Activated CD4-positive, alpha-beta T cell treated with anti-CD3 and anti-CD28 coated beads, Interleukin-2, amount 50 U/mL, for 24 hours (primary cell): ENCODE results near the gene FTCD.
"Not testable (repeated sequence)": the region's sequence is repeated elsewhere in the genome, so short reads cannot be mapped to it uniquely, and the experiment has no call there.

Experiments
- DNase-seq, 2 donors: peaks; one replicate each; pipeline ENCODE4 v3.0.0-alpha.2; 2020; ENCODE audit warnings: low read depth in 1 of 2, low spot score in 1 of 2

Gene FTCD

DNA sequence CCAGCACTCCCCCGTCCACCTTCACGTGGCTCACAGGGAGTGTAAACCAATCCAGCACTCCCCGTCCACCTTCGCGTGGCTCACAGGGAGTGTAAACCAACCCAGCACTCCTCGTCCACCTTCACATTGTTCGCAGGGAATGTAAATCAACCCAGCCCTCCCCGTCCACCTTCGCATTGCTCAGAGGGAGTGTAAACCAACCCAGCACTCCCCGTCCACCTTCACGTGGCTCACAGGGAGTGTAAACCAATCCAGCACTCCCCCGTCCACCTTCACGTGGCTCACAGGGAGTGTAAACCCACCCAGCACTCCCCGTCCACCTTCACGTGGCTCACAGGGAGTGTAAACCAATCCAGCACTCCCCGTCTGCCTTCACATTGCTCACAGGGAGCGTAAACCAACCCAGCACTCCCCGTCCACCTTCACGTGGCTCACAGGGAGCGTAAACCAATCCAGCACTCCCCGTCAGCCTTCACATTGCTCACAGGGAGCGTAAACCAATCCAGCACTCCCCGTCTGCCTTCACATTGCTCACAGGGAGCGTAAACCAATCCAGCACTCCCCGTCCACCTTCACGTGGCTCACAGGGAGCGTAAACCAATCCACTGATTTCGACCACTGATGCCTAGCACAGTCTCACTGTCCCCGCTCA is 14.9 kb downstream of the FTCD start:
- DNase-seq = not testable (repeated sequence)

DNA sequence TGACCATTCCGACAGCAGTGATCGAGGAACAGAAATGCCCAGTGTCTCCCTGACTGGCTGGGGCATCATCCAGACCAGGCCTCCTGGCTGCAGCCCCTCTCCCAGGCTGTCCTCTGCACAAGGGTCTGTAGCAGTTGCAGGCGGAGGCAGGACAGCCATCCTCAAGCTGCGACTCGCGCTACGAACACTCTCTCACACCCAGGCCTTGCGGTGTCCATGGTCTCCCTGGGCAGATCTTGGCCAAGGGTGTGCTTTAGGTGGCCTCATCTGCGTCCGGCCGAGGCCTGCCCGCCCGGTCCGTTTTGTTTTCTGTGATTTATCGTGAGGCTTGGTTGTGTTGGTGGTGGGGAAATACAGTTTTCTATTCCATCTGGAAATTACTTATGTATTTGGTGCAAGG is 15.7 kb downstream of the FTCD start:
- no peak for DNase-seq

DNA sequence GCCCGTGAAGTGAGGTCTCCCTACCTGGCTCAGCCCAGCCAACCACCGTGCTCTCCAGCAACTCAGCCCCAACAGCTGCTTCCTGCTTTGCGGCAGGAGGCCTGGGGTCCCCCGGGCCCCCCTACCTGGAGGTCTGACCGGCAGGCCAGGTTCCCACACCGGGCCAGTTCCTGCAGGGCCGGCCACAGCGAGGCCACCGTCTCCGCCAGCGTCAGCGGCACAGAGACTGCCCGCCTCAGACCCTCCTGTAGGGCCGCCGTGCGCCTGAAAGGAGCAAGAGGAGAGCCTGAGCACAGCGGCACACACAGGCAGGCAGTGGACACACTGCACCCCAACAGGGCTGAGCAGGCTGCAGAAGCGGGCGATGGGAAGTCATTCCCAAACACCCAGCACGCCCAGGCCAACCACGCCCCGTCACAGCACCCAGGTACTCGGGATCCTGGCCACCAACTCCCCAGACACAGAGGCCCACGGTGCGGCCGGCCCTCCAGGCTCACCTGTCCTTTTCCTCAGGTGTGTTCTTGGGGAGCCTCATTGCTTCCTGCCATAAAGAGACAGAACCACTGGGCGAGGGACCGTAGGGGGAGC is 16.9 kb downstream of the FTCD start:
- DNase-seq = no peak

DNA sequence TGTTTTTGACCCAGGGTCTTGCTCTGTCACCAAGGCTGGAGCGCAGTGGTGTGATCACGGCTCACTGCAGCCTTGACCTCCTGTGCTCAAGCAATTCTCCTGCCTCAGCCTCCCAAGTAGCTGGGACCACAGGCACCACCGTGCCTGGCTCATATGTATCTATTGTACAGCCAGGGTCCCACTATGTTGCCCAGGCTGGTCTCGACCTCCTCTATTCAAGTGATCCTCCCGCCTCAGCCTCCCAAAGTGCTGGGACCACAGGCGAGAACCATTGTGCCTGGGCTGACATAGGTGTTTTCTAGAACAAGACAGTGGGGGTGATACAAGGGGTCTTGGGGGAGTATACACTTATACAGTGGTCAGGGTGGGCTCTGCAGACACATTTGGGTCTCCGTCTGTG is 17.5 kb downstream of the FTCD start:
- no peak for DNase-seq

DNA sequence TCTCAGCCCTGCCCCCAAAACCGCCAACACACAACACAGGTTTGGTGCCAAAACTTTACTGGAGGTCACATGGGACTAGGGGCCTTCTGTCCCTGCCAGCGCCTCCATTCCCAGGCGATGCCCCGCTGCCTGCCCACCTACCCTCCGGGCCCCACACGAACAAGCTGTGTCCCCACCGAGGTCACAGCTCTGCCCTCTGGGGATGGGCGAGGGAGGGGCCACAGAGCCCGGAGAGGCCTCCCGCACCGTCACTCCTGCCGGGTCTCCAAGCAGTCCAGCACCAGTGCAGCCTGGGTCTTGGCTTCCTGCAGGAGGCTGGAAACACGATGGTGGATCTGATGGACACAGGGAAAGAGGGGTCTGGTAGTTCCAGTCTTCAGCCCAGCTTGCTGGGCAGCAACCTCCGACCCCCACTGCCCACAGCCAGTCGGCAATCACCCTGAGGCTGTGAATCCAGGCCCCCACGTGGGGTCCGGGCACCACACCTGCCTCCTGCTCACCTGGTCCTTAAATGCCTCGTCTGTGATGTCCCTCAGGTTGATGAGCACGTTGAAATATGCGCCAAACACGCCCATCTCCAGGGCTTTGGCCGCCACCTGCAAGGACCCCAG is 18.5 kb downstream of the FTCD start:
- no peak for DNase-seq

DNA sequence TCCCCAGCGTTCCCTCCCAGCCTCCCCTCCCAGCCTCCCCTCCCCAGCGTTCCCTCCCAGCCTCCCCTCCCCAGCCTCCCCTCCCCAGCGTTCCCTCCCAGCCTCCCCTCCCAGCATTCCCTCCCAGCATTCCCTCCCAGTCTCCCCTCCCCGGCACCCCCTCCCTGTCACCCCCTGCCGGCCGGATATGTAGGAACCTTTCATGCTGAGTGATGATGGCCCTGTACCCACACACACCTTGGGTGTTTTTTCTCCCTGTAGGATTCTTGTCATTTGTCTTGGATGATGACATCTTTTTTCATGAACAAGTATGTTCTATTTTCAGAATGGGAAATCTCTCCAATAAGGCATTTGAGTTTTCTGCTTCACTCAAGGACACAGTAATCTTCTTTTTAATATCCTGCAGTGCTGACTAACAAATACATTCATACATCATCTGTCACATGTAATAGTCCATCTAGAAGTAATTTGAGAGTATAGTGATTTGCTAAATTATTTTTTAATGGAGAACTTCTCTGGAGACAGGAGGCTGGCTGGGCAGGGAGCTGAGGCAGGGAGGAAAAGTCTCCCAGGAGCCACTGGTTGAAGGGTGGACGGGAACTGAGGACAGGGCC is 19.5 kb downstream of the FTCD start:
- no peak for DNase-seq

DNA sequence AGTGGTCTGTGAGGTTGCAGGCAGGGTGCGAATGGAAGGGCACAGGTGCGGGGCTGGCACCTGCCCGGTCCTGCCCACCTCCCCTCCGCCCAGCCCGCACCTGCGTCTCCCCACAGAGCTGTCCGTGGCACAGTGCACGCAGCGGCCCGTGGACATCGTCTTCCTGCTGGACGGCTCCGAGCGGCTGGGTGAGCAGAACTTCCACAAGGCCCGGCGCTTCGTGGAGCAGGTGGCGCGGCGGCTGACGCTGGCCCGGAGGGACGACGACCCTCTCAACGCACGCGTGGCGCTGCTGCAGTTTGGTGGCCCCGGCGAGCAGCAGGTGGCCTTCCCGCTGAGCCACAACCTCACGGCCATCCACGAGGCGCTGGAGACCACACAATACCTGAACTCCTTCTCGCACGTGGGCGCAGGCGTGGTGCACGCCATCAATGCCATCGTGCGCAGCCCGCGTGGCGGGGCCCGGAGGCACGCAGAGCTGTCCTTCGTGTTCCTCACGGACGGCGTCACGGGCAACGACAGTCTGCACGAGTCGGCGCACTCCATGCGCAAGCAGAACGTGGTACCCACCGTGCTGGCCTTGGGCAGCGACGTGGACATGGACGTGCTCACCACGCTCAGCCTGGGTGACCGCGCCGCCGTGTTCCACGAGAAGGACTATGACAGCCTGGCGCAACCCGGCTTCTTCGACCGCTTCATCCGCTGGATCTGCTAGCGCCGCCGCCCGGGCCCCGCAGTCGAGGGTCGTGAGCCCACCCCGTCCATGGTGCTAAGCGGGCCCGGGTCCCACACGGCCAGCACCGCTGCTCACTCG is 23.3 kb downstream of the FTCD start:
- DNase-seq = no peak

DNA sequence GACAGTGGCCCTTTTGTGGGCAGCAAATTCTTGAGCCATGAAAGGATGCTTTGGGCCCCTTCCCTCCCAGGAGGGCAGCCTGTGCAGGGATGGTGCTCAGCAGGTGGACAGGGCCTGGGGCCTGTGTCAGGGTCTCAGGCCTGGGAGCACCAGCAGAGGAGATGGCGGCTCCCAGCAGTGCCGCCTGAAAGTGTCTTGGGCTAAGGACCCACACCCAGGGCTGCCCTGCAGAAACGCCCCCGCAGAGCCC is 23.9 kb downstream of the FTCD start:
- no peak for DNase-seq

DNA sequence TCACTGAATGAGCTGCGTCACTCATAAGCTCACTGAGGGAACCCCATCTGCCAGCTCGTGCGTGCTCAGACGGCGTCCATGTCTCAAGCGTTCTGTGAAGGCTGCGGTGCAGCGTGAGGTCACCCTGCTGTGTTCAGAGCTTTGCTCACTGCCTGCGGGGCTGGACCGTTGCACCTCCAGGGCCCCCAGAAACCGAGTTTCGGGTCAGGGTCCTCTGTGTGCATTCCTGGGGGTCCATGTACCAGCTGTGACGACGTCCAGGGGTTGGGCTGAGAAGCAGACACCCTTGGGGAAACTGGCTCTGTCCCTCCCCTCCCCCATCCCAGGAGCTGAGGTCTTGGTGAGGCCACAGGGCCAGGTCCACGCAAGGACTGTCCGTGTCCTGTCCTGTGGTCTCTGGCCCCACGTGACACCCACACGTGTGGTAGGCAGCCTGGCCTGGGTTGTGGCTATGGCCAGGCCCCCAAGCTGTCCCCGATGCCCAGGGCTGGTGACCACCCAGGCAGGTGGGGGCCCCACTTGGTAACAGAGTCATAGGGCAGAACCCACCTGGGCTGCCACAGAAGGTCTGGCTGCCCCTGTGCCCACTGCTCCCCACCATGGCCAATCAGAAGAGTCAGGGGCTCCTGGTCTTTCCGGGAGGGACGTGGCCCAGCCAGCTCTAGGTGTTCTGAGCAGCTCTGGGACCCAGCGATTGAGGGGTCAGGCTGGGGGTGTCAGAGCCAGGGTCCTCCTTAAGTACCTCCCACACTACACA is 24.4 kb downstream of the FTCD start:
- no peak for DNase-seq

DNA sequence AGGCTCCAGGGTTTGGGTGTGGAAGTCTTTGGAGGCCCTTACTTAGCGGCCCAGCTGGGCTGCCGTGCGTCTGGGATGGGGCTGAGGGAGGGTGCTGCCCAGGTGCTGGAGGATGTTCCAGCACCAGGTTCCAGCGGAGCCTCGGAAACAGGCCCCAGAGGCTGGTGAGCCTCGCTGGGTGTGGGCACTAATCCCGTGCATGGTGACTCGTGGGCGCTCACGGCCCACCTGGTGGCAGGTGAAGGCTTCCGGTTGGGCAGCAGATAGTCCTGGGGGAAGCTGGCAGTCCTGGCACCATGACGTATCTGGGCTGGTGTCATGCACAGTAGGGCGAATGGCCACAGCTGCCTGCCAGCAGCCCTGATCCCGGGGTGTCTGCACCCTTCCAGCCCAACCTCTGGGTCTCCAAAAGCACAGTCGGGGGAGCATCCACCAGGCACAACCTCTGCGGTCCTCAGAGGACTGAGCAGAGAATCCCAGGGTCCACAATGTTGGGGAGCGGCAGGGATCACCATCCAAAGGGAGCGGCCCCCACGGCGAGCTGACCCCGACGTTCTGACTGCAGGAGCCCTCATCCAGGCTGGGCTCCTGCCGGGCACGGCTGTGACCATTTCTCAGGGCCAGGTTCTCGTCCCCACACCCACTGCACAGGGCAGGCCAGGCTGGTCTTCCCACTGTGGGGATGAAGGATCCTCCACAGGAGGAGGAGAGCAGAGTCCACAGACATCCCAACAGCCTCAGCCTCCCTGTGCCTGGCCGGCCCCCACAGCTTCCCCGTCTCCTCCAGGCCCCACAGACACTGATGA is 25.3 kb downstream of the FTCD start:
- DNase-seq = no peak

DNA sequence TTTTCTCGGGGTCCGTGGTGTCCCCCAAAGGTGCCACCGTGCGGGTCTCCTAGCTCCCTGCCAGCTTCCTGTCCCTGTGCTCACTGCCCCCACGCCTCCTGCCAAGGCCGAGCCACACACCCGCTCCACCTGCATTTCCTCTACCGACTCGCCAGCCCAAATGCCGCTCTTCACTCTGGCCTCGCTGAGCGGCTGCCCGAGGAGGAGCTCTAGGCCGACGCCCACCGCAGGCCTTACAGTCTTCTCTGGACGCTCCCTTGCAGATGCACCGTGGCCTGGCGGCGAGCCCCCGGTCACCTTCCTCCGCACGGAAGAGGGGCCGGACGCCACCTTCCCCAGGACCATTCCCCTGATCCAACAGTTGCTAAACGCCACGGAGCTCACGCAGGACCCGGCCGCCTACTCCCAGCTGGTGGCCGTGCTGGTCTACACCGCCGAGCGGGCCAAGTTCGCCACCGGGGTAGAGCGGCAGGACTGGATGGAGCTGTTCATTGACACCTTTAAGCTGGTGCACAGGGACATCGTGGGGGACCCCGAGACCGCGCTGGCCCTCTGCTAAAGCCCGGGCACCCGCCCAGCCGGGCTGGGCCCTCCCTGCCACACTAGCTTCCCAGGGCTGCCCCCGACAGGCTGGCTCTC is 26.3 kb downstream of the FTCD start:
- no peak for DNase-seq

DNA sequence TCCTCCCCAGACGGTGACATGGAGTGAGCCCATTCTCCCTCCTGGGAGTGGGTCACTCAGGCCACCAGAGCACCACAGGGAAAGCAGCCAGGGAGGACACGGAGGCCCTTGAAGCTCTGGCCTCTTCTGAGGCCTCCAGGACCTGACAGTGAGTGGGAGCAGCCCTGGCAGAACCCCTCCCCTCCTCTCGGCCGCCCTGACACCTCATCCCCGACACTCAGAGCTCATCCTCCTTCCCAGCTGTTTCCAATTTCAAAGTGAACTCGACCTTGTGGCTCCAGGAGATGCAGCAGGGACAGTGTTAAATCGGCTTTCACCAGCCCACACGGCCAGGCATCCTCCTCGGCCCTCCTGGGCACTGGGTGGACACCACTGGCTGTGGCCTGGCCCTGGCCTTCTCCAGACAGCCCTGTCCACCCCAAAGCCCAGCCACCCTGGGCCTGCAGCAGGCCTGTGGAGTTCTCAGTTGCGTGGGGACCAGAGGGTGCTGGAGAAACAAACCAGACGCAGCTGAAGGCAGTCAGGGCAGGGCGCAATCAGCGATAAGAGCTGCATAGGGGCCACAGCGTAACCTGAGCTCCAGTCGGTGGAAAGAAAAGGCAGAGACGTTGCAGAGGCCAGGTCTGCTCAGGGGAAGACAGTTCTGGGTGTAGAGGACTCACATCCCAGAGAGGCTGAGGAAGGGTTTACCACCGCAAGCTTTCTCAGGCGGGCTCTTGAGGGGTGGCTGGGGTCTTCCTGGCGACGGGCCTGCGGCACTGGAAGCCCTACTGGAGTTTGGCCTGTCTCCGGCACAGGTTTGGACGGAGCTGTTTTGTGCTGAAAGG is 27.1 kb downstream of the FTCD start:
- DNase-seq = no peak

DNA sequence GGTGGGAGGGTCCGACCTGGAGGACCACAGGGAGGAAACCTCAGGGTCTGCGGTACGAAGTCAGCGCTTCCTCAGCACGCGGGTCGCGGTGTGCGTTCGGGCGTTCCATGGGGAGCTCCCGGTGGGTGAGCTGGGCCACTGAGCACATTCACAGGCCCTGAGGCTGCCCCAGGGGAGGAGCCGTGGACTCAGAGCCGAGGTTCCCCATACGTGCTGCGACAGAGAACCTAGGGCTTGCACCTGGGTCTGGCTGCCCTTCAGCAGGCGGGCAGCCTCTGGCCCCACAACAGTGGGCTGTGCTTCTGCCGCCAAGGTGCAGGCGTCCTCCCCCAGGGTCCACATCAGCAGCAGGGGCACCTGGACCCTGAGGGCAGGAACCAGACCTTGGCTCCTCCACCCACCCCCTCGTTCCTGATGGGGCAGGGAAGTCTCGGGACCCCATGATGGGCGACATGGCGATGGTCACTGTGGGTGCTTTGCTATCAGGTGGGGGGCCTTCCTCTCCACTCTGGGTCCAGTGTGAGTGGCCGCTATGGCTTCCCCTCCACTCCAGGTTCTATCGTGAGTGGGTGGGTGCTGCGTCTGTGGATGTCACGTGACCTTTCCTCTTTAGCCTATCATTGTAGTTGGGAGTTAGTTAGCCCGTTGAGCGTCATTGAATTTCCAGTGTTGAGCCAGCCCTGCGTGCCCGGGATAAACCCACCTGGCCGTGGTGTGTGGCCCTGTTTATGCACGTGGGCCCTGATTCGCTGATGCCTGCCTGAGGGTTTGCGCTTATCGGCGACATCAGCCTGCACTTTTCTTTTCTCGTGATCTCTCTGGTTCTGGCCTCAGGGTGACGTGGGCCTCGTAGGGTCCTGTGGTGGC is 27.9 kb downstream of the FTCD start:
- DNase-seq = no peak

DNA sequence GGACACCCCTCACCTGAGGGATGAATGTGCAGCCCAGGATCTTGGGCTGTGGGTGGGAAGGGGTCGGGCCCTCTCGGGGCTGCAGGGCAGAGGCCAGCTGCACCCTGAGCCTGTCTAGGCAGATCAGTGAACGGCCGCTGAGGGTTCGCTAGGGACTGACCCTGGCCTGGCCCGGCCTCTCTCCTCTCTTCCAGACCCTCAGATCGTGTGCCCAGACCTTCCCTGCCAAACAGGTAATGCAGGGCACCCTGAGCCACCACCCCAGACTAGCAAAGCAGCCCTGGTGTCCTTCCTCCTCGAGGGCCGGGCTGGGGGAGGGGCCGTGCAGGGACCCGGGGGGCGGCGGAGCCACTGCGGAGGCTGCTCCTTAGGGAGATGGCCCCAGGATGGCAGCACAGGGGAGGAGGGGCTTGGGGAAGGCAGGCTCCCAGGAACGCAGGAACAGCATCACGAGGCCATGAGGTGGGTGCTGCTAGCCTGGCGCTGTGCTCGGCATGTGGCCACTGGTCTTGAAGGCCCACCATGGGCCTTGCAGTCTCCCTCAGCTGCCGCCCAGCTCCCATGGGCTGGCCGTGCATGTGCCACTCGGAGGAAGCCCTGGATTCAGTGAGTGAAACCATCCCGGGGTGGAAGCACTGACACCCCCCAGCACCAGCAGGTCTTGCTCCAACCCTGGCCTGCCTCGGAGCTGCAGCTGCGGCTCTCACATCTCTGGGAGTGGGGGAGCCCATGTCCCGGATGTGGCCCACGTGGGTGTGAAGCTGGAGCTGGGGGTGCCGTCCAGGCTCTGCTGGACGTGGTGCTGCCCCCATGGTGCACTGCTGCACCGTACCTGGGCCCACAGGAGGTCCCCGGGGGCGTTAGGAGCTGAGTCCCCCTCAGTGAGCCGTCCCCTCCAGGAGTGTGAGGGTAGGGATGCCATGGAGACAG is 28.8 kb downstream of the FTCD start:
- DNase-seq = no peak

DNA sequence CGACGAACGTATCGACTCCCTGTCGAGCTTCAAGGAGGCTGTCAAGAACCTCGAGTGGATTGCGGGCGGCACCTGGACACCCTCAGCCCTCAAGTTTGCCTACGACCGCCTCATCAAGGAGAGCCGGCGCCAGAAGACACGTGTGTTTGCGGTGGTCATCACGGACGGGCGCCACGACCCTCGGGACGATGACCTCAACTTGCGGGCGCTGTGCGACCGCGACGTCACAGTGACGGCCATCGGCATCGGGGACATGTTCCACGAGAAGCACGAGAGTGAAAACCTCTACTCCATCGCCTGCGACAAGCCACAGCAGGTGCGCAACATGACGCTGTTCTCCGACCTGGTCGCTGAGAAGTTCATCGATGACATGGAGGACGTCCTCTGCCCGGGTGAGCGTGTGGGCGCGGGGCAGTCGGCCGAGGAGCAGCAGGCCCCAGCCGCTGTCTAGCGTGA is 29.5 kb downstream of the FTCD start:
- no peak for DNase-seq

DNA sequence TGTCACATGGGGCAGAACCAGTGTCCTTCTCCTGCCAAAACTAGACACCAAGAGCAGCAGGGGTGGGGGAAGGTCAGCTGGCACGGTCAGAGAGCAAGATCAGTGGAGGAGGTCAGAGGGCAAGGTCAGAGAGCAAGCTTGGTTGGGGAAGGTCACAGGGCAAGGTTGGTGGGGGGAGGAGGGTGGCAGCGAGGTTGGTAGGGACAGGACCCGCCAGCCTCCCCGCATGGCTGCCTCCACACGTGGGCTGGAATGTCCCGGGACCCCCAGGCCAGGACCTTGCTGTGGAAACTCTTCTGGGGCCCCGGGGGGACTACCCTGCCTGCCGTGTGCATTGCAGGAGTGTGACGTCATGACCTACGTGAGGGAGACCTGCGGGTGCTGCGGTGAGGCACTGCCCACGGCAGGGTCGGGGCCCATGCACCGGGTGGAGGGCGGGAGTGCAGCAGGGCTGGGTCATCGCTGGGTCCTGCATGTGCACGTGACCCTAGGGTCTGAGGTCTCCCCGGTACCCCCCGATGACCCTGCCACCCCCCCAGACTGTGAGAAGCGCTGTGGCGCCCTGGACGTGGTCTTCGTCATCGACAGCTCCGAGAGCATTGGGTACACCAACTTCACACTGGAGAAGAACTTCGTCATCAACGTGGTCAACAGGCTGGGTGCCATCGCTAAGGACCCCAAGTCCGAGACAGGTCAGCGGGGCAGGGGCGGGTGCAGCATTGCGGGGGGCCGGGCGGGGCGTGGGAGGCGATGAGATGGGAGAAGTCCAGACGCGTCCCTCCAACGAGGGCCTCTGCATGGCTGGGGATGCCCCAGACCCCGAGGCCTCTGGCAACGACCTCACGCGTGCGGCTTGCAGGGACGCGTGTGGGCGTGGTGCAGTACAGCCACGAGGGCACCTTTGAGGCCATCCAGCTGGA is 30.2 kb downstream of the FTCD start:
- no peak for DNase-seq
